GM06990 (cell line): ENCODE data around the gene PLAC8.
"Not testable (repeated sequence)": the region's sequence is repeated elsewhere in the genome, so short reads cannot be mapped to it uniquely, and the experiment has no call there.

Source experiments
- DNase-seq: peaks from one replicate; pipeline ENCODE4 v3.0.0-alpha.2; 2011; ENCODE audit not compliant: insufficient read length; ENCODE audit errors: extremely low read depth
- H3K27me3 ChIP-seq: replicated peaks from 2 replicates; pipeline ENCODE4 v1.6.0; 2011; ENCODE audit warnings: low read length; ENCODE audit not compliant: control insufficient read depth, insufficient read depth
- H3K36me3 ChIP-seq: 2 replicates; pipeline ENCODE4 v1.5.1; 2011; ENCODE audit warnings: low read length; ENCODE audit not compliant: control insufficient read depth, insufficient read depth
- H3K4me3 ChIP-seq: replicated peaks from 2 replicates; pipeline ENCODE4 v1.5.1; 2011; ENCODE audit warnings: low read depth, mild to moderate bottlenecking, control low read depth, low read length
- TF ChIP-seq, protein P1 (sequence below): IDR thresholded peaks from 2 replicates; pipeline ENCODE4 v1.5.1; 2011; ENCODE audit warnings: low read length, control low read depth, mild to moderate bottlenecking, inconsistent platforms; ENCODE audit not compliant: insufficient read depth, poor library complexity, severe bottlenecking

PLAC8 gene

DNA sequence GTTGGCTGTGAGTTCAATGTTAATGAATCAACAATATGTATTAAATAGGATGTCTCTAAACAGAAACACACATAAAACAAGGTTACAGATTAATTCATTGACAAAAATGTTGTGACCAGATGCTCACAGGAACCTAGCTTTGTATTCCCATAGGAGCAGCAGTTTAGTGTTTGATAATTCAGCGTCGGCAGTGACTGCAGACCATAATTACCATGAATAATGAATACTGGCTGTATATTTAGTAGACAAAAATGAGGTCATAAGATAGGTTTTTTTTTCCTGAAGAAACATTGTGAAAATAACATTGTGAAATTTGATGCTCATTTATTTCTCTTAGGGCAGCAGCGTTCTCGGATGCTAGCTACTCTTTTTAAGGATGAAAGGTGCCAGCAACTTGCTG lies 51.8 kb downstream of the PLAC8 start:
- Histone ChIP-seq H3K27me3 (no peaks in the 10 kb centered on the region), H3K4me3 (no peak overlapping the region), H3K36me3 (peaks cover 7% of the 10 kb centered on the region)
- DNase-seq = no peak
- TF ChIP-seq, protein P1, sequence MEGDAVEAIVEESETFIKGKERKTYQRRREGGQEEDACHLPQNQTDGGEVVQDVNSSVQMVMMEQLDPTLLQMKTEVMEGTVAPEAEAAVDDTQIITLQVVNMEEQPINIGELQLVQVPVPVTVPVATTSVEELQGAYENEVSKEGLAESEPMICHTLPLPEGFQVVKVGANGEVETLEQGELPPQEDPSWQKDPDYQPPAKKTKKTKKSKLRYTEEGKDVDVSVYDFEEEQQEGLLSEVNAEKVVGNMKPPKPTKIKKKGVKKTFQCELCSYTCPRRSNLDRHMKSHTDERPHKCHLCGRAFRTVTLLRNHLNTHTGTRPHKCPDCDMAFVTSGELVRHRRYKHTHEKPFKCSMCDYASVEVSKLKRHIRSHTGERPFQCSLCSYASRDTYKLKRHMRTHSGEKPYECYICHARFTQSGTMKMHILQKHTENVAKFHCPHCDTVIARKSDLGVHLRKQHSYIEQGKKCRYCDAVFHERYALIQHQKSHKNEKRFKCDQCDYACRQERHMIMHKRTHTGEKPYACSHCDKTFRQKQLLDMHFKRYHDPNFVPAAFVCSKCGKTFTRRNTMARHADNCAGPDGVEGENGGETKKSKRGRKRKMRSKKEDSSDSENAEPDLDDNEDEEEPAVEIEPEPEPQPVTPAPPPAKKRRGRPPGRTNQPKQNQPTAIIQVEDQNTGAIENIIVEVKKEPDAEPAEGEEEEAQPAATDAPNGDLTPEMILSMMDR = no peak

DNA sequence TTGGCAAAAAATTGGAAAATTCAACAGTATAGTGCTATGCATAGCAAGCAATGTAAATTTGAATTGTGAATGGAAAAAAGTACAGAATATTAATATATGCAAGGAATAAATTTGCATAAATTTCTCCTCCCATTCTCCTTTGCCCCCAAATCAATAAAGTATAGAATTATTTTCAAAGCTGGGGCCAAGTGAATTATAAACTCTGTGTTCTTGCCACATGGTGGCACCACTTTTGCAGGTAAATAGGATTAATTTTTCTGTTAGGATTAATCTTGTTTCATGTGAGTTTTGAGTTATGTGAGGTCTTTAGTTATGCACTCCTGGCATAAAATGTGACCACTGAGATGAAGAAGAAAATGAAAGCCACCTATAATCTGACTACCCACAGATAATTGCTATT lies 59.6 kb downstream of the PLAC8 start:
- H3K36me3 ChIP-seq = peaks cover 2% of the 10 kb centered on the region
- H3K4me3 ChIP-seq = no peak overlapping the region
- TF ChIP-seq, protein P1 = peak; percentile 30
- H3K27me3 ChIP-seq = no peaks in the 10 kb centered on the region
- no peak for DNase-seq

DNA sequence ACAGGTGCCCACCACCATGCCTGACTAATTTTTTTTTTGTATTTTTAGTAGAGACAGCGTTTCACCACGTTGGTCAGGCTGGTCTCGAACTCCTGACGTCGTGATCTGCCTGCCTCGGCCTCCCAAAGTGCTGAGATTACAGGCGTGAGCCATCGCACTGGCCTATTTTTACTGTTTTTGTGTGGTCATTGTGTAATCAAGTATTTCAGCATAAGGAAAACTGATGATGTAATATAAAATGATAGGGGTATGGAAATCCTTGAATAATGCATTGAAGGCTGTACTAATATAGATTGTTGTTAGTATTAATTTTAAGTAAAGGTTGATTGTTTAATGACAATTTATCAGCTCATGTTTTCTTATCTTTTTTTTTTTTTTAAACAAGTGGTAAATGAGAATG lies 65.7 kb downstream of the PLAC8 start:
- not testable (repeated sequence) for DNase-seq, H3K36me3 ChIP-seq, H3K27me3 ChIP-seq

DNA sequence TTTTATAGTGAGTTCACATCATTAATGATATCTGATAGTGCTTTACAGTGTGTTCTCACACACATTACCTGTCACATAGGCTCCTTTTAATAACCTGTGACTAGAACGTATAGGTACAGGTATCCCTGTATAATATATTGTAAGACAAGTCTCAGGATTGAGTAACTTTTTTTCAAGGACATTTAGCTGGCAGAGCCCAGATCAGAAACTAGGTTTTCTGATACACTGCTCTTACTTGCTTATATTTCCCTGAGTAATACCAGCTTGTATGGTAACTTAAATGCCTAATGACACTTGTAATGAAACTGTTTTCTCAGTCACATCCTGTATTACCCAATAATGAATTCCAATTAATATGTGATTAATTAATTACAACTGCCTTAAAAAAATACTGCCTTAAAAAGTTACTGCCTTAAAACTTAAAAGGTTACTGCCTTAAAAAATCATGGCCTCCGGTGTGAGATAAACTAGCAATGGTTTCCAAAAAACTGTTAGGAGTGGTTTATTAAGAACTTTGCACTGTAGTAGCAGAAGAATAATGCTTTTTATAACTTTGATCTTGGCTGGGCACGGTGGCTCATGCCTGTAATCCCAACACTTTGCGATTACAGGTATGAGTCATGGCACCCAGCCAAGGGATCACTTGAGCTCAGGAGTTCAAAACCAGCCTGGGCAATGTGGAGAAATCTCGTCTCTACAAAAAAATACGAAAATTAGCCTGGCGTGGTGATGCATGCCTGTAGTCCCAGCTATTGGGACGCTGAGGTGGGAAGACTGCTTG lies 67.6 kb downstream of the PLAC8 start:
- no peaks in the 10 kb centered on the region for H3K27me3 ChIP-seq
- peaks cover 2% of the 10 kb centered on the region; the same call in 1 of the 2 replicates for H3K36me3 ChIP-seq
- TF ChIP-seq, protein P1 = no peak
- DNase-seq = no peak
- no peak overlapping the region for H3K4me3 ChIP-seq

More for the DNA sequence above, 65.7 kb downstream of the PLAC8 start:
- not testable (repeated sequence) for H3K4me3 ChIP-seq

DNA sequence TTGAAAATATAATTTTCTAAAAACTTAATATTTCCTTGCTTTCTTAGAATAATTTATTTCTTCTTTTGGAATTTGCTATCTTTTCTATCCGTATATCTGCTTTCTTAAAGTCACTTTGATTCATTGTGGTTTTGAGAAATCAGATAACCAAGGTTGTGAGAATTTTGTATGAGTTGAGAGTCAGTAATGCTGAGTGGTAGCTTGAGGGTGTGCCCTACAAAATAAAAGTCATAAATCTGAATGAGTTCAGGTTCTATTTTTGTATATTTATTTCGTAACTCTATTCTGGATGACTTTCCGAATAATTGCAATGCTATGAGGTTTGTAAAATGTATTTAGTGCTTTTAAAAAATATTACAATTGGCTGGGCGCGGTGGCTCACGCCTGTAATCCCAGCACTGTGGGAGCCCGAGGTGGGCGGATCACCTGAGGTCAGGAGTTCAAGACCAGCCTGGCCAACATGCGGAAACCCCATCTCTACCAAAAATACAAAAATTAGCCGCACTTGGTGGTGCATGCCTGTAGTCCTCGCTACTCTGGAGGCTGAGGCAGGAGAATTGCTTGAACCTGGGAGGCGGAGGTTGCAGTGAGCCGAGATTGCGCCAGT lies 70.6 kb downstream of the PLAC8 start:
- Histone ChIP-seq H3K4me3 (no peak overlapping the region), H3K36me3 (no peaks in the 10 kb centered on the region), H3K27me3 (no peaks in the 10 kb centered on the region)
- TF ChIP-seq, protein P1 = no peak
- DNase-seq = no peak

DNA sequence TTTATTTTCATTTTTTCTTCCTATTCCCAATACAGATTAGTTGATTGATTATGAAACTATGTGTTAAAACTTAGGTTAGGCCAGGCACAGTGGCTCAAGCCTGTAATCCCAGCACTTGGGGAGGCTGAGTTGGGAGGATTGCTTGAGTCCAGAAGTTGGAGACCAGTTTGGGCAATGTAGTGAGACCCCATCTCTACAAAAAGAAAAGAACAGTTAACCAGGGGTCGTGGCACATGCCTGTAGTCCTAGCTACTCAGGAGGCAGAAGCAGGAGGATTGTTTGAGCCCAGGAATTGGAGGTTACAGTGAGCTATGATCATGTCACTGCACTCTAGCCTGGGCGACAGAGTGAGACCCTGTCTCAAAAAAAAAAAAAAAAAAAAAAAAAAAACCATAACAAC lies 71.4 kb downstream of the PLAC8 start:
- not testable (repeated sequence) for DNase-seq, H3K4me3 ChIP-seq, H3K27me3 ChIP-seq

More for the DNA sequence above, 71.4 kb downstream of the PLAC8 start:
- not testable (repeated sequence) for H3K36me3 ChIP-seq
